PC-3 (cell line): ENCODE data around the gene TPD52L1. TPM values are rescaled to one million over a fixed set of nuclear protein-coding genes. Genes with fewer than 3 reads are reported as not detected.

ENCODE experiments used
- ATAC-seq: fragments of 200-7000 bp; cut with Tn5 transposase; 2 replicates; pipeline ENCODE4 v1.9.1; 2020; ENCODE audit warnings: mild to moderate bottlenecking, moderate library complexity
- BruUV-seq: library from RNA; stranded (reverse); fragments of 400-500 nt; replicated peaks from 2 replicates; lab custom pipeline; 2021; lab: Mats Ljungman, UMichigan
- CTCF ChIA-PET: fragments of 300-600 bp; sonication (Branson Sonifier 250); formaldehyde crosslinking; loops from one replicate; lab custom pipeline; 2022; ENCODE audit warnings: antibody characterized with exemption; lab: Charles Lee
- POLR2A ChIA-PET: fragments of 300-600 bp; sonication (Branson Sonifier 250); formaldehyde crosslinking; loops from one replicate; lab custom pipeline; 2022; ENCODE audit warnings: antibody characterized with exemption; ENCODE audit not compliant: unreplicated experiment; lab: Charles Lee
- DNase-seq: peaks from one replicate; pipeline ENCODE4 v3.0.0-alpha.2; 2015
- H2AFZ ChIP-seq: fragments of 300-600 bp; sonication (generic); 2 replicates; pipeline ENCODE4 v1.6.0; 2016; ENCODE audit warnings: antibody characterized with exemption, low read length
- H3F3A ChIP-seq: fragments of 300-600 bp; sonication (generic); one replicate; pipeline ENCODE4 v1.6.0; 2017; ENCODE audit warnings: antibody characterized with exemption, low read length, control low read depth, mild to moderate bottlenecking; ENCODE audit not compliant: unreplicated experiment
- H3K27ac ChIP-seq: fragments of 300-600 bp; sonication (generic); 2 replicates; pipeline ENCODE4 v1.5.1; 2016; ENCODE audit warnings: mild to moderate bottlenecking, low read length
- H3K27me3 ChIP-seq: fragments of 300-600 bp; sonication (generic); 2 replicates; pipeline ENCODE4 v1.6.1; 2016; ENCODE audit warnings: low read length, mixed read lengths
- H3K36me3 ChIP-seq: fragments of 300-600 bp; sonication (generic); 2 replicates; pipeline ENCODE4 v1.6.1; 2016; ENCODE audit warnings: low read depth, mixed run types, low read length, mixed read lengths
- H3K4me1 ChIP-seq: fragments of 300-600 bp; sonication (generic); 2 replicates; pipeline ENCODE4 v1.5.1; 2016; ENCODE audit warnings: low read length; ENCODE audit not compliant: insufficient read depth
- H3K4me2 ChIP-seq: fragments of 300-600 bp; sonication (generic); 2 replicates; pipeline ENCODE4 v1.6.0; 2016; ENCODE audit warnings: low read length
- H3K4me3 ChIP-seq: fragments of 300-600 bp; sonication (generic); 2 replicates; pipeline ENCODE4 v1.5.1; 2016; ENCODE audit warnings: mild to moderate bottlenecking, low read length, mixed read lengths
- H3K79me2 ChIP-seq: fragments of 300-600 bp; sonication (generic); 2 replicates; pipeline ENCODE4 v1.6.1; 2017; ENCODE audit warnings: low read length, mixed read lengths
- H3K9ac ChIP-seq: fragments of 300-600 bp; sonication (generic); 2 replicates; pipeline ENCODE4 v1.6.0; 2016; ENCODE audit warnings: mild to moderate bottlenecking, low read length
- H3K9me2 ChIP-seq: fragments of 300-600 bp; sonication (generic); replicated peaks from 2 replicates; pipeline ENCODE4 v1.6.1; 2016; ENCODE audit warnings: mixed run types, low read length, mixed read lengths
- H3K9me3 ChIP-seq: fragments of 300-600 bp; sonication (generic); 2 replicates; pipeline ENCODE4 v1.6.1; 2016; ENCODE audit warnings: low read length, mixed read lengths
- H4K20me1 ChIP-seq: fragments of 300-600 bp; sonication (generic); 2 replicates; pipeline ENCODE4 v1.6.1; 2016; ENCODE audit warnings: low read length, mixed read lengths
- EZH2 ChIP-seq: fragments of 300-600 bp; sonication (generic); IDR thresholded peaks from one replicate; pipeline ENCODE4 v1.6.1; 2017; ENCODE audit warnings: antibody characterized with exemption, mild to moderate bottlenecking, low read length; ENCODE audit not compliant: unreplicated experiment
- EZH2phosphoT487 ChIP-seq: fragments of 300-600 bp; sonication (generic); IDR thresholded peaks from 2 replicates; pipeline ENCODE4 v1.6.1; 2018; ENCODE audit warnings: mild to moderate bottlenecking, antibody characterized with exemption, low read length, borderline replicate concordance
- intact Hi-C: fragments of 100-400 bp; cut with micrococcal nuclease; formaldehyde crosslinking; loops from 2 replicates; pipeline ENCODE4 v1.9.0; 2023
- total RNA-seq: library from RNA; depleted of rRNA; stranded (reverse); fragments of >200 nt; gene quantifications from 2 replicates; pipeline ENCODE4 v1.2.3, GENCODE V29; 2014
- TF ChIP-seq, protein P1 (sequence below): fragments of 300-600 bp; sonication (generic); conservative IDR thresholded peaks from 2 replicates; pipeline ENCODE4 v1.5.1; 2017; ENCODE audit warnings: antibody characterized with exemption, low read depth, mild to moderate bottlenecking, low read length

The TPD52L1 gene
- total RNA-seq, 1 experiment from 2014 or later = 39.4 TPM

DNA sequence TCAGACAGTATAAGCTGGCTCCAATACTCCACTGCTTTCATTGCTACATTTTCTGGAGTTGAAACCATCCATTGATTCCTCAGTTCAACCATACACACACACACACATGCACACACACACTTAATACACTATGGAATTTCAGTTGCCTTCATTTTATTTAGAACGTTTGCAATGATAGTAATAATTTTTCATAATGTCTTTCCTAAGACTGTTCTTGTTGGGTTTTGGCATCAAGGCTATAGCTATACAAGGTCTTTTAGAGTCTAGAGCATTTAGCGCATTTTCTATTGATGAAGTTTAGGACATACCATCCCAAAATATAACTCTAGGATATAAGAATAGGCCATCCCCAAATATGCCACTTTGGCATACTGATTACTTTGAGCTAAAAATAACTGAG lies 15.5 kb upstream of the TPD52L1 start:
- DNase-seq (no peak), ATAC-seq (no peak)
- H3K9me3 ChIP-seq = no peaks in the 10 kb centered on the region
- H3K4me2 ChIP-seq = no peak overlapping the region
- H3K9ac ChIP-seq = no peak overlapping the region
- ChIA-PET CTCF (no interaction called here), POLR2A (no interaction called here)
- no peak overlapping the region for H2AFZ ChIP-seq
- H4K20me1 ChIP-seq = no peaks in the 10 kb centered on the region
- H3K36me3 ChIP-seq = no peaks in the 10 kb centered on the region
- H3K79me2 ChIP-seq = no peaks in the 10 kb centered on the region
- H3K27me3 ChIP-seq = no peaks in the 10 kb centered on the region
- no peaks in the 10 kb centered on the region for H3K9me2 ChIP-seq
- TF ChIP-seq, protein P1, sequence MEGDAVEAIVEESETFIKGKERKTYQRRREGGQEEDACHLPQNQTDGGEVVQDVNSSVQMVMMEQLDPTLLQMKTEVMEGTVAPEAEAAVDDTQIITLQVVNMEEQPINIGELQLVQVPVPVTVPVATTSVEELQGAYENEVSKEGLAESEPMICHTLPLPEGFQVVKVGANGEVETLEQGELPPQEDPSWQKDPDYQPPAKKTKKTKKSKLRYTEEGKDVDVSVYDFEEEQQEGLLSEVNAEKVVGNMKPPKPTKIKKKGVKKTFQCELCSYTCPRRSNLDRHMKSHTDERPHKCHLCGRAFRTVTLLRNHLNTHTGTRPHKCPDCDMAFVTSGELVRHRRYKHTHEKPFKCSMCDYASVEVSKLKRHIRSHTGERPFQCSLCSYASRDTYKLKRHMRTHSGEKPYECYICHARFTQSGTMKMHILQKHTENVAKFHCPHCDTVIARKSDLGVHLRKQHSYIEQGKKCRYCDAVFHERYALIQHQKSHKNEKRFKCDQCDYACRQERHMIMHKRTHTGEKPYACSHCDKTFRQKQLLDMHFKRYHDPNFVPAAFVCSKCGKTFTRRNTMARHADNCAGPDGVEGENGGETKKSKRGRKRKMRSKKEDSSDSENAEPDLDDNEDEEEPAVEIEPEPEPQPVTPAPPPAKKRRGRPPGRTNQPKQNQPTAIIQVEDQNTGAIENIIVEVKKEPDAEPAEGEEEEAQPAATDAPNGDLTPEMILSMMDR = no peak
- no peak for TF ChIP-seq EZH2phosphoT487
- TF ChIP-seq EZH2 = no peak
- no peaks in the 10 kb centered on the region for H3K4me1 ChIP-seq
- no peak overlapping the region for H3K27ac ChIP-seq
- intact Hi-C loops = no loop called here
- H3F3A ChIP-seq = no peaks in the 10 kb centered on the region
- H3K4me3 ChIP-seq = no peak overlapping the region
- BruUV-seq = no TSS peak

DNA sequence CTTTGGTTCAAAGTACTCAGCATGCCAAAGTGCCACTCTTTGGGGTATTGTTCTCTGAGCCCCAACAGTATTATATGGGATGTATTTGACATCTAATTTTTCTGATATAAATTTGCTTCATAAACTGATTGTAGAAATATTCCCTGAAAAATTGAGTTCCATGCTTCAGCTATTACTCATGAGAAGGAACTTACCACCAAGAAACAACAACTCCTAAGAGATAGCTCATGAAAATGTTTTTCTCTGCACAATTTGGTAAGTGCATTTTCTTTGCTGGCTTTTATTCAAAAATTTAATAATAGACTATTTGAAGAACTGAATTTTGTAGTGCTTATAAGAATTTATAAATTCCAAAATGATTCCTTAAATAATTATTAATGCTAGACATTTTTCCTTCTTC lies 12.8 kb upstream of the TPD52L1 start:
- no peak for TF ChIP-seq EZH2phosphoT487
- TF ChIP-seq, protein P1 = no peak
- POLR2A ChIA-PET = no interaction called here
- Histone ChIP-seq H3K27ac (no peak overlapping the region), H4K20me1 (no peaks in the 10 kb centered on the region), H3K4me3 (no peak overlapping the region), H3K27me3 (no peaks in the 10 kb centered on the region), H3K4me1 (no peaks in the 10 kb centered on the region), H3K79me2 (no peaks in the 10 kb centered on the region), H3F3A (no peaks in the 10 kb centered on the region), H3K4me2 (no peak overlapping the region), H3K9me2 (no peaks in the 10 kb centered on the region), H3K36me3 (no peaks in the 10 kb centered on the region), H3K9me3 (no peaks in the 10 kb centered on the region), H3K9ac (no peak overlapping the region), H2AFZ (no peak overlapping the region)
- DNase-seq (no peak), ATAC-seq (no peak)
- CTCF ChIA-PET = interaction anchor here (0.6 kb wide), 1 partner anchor 22 kb away, joined by 4 read pairs; no protein-coding TSS in a partner anchor
- intact Hi-C loops = no loop called here
- BruUV-seq = no TSS peak

DNA sequence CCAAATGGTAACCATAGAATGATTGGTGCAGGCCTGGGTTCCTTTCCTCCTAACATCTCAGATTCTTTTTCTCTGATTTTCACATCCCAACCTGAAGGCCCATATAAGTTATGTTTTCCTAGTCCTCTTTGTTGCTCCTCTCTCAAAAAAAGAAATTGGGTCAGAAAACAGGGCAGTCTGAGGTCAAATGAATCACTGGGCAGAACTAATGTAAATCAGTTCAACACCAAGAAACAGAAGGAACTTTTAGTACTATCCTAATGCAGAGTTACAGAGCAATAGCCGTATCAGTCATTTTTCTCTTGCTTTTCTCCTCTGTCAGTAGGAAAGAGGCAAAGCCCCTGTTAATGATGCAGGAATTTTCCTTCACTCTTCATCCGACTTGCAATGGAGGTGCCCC lies 11.0 kb upstream of the TPD52L1 start:
- H3K4me3 ChIP-seq = no peak overlapping the region
- H3F3A ChIP-seq = no peaks in the 10 kb centered on the region
- no peak overlapping the region for H2AFZ ChIP-seq
- no TSS peak for BruUV-seq
- H3K9me2 ChIP-seq = no peaks in the 10 kb centered on the region
- TF ChIP-seq EZH2phosphoT487 = no peak
- TF ChIP-seq EZH2 = no peak
- TF ChIP-seq, protein P1 = no peak
- no peaks in the 10 kb centered on the region for H3K27me3 ChIP-seq
- no peak overlapping the region for H3K27ac ChIP-seq
- ChIA-PET CTCF (no interaction called here), POLR2A (no interaction called here)
- H3K4me2 ChIP-seq = no peak overlapping the region
- no peaks in the 10 kb centered on the region for H3K9me3 ChIP-seq
- H4K20me1 ChIP-seq = no peaks in the 10 kb centered on the region
- no peak for ATAC-seq
- H3K36me3 ChIP-seq = no peaks in the 10 kb centered on the region
- H3K79me2 ChIP-seq = no peaks in the 10 kb centered on the region
- intact Hi-C loops = no loop called here
- DNase-seq = no peak
- H3K4me1 ChIP-seq = no peaks in the 10 kb centered on the region
- no peak overlapping the region for H3K9ac ChIP-seq
